Activated CD8-positive, alpha-beta T cell treated with anti-CD3 and anti-CD28 coated beads for 36 hours (primary cell): Measurements from ENCODE around the gene CYP27C1. TPM values are rescaled to one million over a fixed set of nuclear protein-coding genes. Genes with fewer than 3 reads are reported as not detected.

Experiments used
- ATAC-seq: fragments of 200-7000 bp; cut with Tn5 transposase; one replicate; pipeline ENCODE4 v1.10.0; 2021; ENCODE audit warnings: mild to moderate bottlenecking, moderate library complexity
- CTCF ChIA-PET: fragments of 350-600 bp; sonication (Branson Sonifier 250); formaldehyde crosslinking; loops from one replicate; lab custom pipeline; 2021; ENCODE audit warnings: antibody characterized with exemption; lab: Charles Lee
- POLR2A ChIA-PET: fragments of 350-600 bp; sonication (Branson Sonifier 250); formaldehyde crosslinking; loops from one replicate; lab custom pipeline; 2021; ENCODE audit warnings: antibody characterized with exemption; lab: Charles Lee
- DNase-seq: peaks from one replicate; pipeline ENCODE4 v3.0.0-alpha.2; 2020
- H3K27ac Mint-ChIP-seq: one replicate; pipeline ENCODE4 v1.8.0; 2021; ENCODE audit warnings: mild to moderate bottlenecking, mixed read lengths
- H3K27me3 Mint-ChIP-seq: one replicate; pipeline ENCODE4 v1.8.0; 2021; ENCODE audit warnings: mixed read lengths
- H3K36me3 Mint-ChIP-seq: one replicate; pipeline ENCODE4 v1.8.0; 2021; ENCODE audit warnings: low read depth, mixed read lengths
- H3K4me1 Mint-ChIP-seq: one replicate; pipeline ENCODE4 v1.8.0; 2021; ENCODE audit warnings: low read depth, mixed read lengths
- H3K4me3 Mint-ChIP-seq: one replicate; pipeline ENCODE4 v1.8.0; 2021; ENCODE audit warnings: mild to moderate bottlenecking, moderate library complexity, mixed read lengths
- H3K9me3 Mint-ChIP-seq: one replicate; pipeline ENCODE4 v1.8.0; 2021; ENCODE audit warnings: mixed read lengths
- intact Hi-C: fragments of 100-400 bp; cut with micrococcal nuclease; formaldehyde crosslinking; loops from one replicate; pipeline ENCODE4 v1.10.0; 2022
- total RNA-seq, 2 experiments: library from RNA; stranded (reverse); gene quantifications; one replicate each; pipeline ENCODE4 v1.2.3, GENCODE V29; 2021
- TF ChIP-seq, protein P1 (sequence below): fragments of 200-600 bp; IDR thresholded peaks from one replicate; pipeline ENCODE4 v1.8.0; 2022; ENCODE audit warnings: antibody characterized with exemption, mild to moderate bottlenecking

Gene CYP27C1
- total RNA-seq, 2 experiments from 2014 or later, result not detected

DNA sequence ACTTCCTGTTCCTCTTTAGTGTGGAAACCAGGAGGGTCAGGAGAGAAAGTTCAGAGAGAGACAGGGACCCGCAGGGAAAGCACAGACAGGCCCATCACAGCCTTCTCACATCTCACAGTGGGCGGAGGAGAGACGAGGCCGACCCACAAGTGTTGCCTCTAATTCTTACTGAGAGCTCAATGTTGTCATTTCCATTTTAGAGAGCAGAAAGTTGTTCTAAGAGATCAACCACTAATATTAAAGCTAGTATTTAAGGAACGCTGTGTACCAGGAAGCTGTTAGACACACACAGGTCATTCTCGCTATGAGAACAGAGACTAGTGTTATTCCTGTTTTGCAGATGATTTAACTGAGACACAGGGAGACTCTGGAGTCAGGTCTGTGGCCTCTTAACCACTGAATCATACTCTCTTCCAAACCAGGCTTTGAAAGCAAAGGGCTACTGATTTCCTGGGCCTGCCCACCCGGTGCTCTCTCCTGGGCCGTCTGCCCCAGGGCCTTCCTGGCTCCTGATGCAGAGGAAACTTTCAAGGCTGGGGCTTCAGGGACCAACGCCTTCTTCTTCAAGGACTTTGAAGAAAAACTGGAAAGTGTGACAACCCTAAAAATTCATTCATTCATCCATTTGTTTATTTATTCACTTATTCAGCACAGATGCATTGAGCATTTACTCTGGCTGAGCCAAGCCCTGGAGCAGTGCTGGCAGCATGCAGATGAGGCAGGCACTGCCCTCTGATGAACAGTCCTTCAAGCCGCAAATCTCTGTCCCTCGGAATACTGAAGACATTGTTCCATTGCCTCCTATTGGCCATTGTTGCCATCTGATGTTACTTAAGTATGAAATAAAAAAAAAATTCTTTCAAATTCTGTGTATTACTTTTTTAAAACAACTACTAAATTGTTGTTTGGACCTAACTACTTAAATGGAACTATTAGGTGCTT lies 76.0 kb downstream of the CYP27C1 start:
- DNase-seq, result no peak
- H3K27ac Mint-ChIP-seq, result no peak overlapping the region
- CTCF ChIA-PET, result no interaction called here
- H3K36me3 Mint-ChIP-seq, result no peaks in the 10 kb centered on the region
- TF ChIP-seq, protein P1, sequence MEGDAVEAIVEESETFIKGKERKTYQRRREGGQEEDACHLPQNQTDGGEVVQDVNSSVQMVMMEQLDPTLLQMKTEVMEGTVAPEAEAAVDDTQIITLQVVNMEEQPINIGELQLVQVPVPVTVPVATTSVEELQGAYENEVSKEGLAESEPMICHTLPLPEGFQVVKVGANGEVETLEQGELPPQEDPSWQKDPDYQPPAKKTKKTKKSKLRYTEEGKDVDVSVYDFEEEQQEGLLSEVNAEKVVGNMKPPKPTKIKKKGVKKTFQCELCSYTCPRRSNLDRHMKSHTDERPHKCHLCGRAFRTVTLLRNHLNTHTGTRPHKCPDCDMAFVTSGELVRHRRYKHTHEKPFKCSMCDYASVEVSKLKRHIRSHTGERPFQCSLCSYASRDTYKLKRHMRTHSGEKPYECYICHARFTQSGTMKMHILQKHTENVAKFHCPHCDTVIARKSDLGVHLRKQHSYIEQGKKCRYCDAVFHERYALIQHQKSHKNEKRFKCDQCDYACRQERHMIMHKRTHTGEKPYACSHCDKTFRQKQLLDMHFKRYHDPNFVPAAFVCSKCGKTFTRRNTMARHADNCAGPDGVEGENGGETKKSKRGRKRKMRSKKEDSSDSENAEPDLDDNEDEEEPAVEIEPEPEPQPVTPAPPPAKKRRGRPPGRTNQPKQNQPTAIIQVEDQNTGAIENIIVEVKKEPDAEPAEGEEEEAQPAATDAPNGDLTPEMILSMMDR, result no peak
- H3K27me3 Mint-ChIP-seq, result no peaks in the 10 kb centered on the region
- no peak for ATAC-seq
- H3K4me3 Mint-ChIP-seq, result no peak overlapping the region
- H3K4me1 Mint-ChIP-seq, result peaks cover 2% of the 10 kb centered on the region
- no peaks in the 10 kb centered on the region for H3K9me3 Mint-ChIP-seq
- intact Hi-C loops, result no loop called here
- POLR2A ChIA-PET, result no interaction called here

GRCh38 chr2:127142663-127143630 lies 77.2 kb downstream of the CYP27C1 start:
- DNase-seq (no peak), ATAC-seq (no peak)
- POLR2A ChIA-PET, result no interaction called here
- intact Hi-C loops, result no loop called here
- Mint-ChIP-seq H3K27ac (no peak overlapping the region), H3K4me3 (no peak overlapping the region), H3K9me3 (no peaks in the 10 kb centered on the region), H3K36me3 (no peaks in the 10 kb centered on the region), H3K27me3 (no peaks in the 10 kb centered on the region), H3K4me1 (peaks cover 2% of the 10 kb centered on the region)
- TF ChIP-seq, protein P1, result no peak
- CTCF ChIA-PET, result no interaction called here

GRCh38 chr2:127140538-127140937 lies 79.6 kb downstream of the CYP27C1 start:
- intact Hi-C loops, result no loop called here
- ChIA-PET POLR2A (interaction anchor here (0.7 kb wide), 1 partner anchor 22 kb away, joined by 3 read pairs; no protein-coding TSS in a partner anchor), CTCF (interaction anchor here (1.3 to 3.4 kb wide), 2 partner anchors 14 to 72 kb away, joined by 4 to 17 read pairs; no protein-coding TSS in a partner anchor)
- Mint-ChIP-seq H3K36me3 (no peaks in the 10 kb centered on the region), H3K4me3 (no peak overlapping the region), H3K9me3 (no peaks in the 10 kb centered on the region), H3K4me1 (peaks cover 2% of the 10 kb centered on the region), H3K27me3 (no peaks in the 10 kb centered on the region), H3K27ac (no peak overlapping the region)
- TF ChIP-seq, protein P1, result no peak
- ATAC-seq, result no peak
- no peak for DNase-seq

DNA sequence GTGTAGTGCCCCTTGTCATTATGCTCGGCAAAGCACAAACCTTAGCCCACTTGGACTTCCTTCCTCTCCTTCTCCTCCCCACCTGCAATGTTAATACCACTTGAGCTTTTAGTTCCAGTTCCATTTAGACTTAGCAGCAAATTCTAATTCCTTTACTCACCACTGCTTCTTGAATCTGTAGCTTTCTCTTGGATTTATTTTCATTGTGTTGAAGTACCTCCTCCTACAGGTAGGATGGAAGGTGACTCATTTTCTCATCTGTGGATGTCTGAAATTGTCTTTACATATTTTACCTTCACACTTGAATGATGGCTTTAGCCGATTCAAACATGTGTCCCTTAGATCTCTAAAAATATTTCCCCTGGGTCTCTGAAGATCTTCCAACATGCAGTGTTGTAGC lies 80.3 kb downstream of the CYP27C1 start:
- no peak for DNase-seq
- Mint-ChIP-seq H3K4me1 (no peaks in the 10 kb centered on the region), H3K4me3 (no peak overlapping the region), H3K27ac (no peak overlapping the region), H3K27me3 (no peaks in the 10 kb centered on the region), H3K9me3 (no peaks in the 10 kb centered on the region), H3K36me3 (no peaks in the 10 kb centered on the region)
- TF ChIP-seq, protein P1, result no peak
- intact Hi-C loops, result no loop called here
- ChIA-PET POLR2A (no interaction called here), CTCF (interaction anchor here (0.9 to 3.4 kb wide), 3 partner anchors 8 to 72 kb away, joined by 3 to 17 read pairs (median 5); no protein-coding TSS in a partner anchor)
- ATAC-seq, result no peak
